T-helper 17 cell (primary cell): ENCODE measurements around the gene KCNJ18. TPM values are rescaled to one million over a fixed set of nuclear protein-coding genes. Genes with fewer than 3 reads are reported as not detected.
"Not testable (repeated sequence)": the region's sequence is repeated elsewhere in the genome, so short reads cannot be mapped to it uniquely, and the experiment has no call there.

Experiments used
- ATAC-seq: fragments of 150-1000 bp; cut with Tn5 transposase; 2 replicates; pipeline ENCODE4 v1.10.0; 2021; ENCODE audit warnings: mild to moderate bottlenecking, moderate library complexity
- DNase-seq, 3 donors: peaks; one replicate each; pipeline versions ENCODE4 v3.0.0 to v3.0.0-alpha.2; 2020 to 2021
- H3K9me3 ChIP-seq: one replicate; pipeline ENCODE4 v1.7.0; 2013; ENCODE audit warnings: low read length, mild to moderate bottlenecking; ENCODE audit not compliant: control insufficient read depth, poor library complexity, severe bottlenecking
- H3K27ac Mint-ChIP-seq: one replicate; pipeline ENCODE4 v1.8.0; 2022; ENCODE audit warnings: mild to moderate bottlenecking, moderate library complexity, mixed read lengths
- H3K27me3 Mint-ChIP-seq: one replicate; pipeline ENCODE4 v1.8.0; 2022; ENCODE audit warnings: mixed read lengths
- H3K36me3 Mint-ChIP-seq: one replicate; pipeline ENCODE4 v1.8.0; 2022; ENCODE audit warnings: low read depth, mixed read lengths
- H3K4me1 Mint-ChIP-seq: one replicate; pipeline ENCODE4 v1.8.0; 2022; ENCODE audit warnings: mild to moderate bottlenecking, mixed read lengths
- H3K4me3 Mint-ChIP-seq: one replicate; pipeline ENCODE4 v1.8.0; 2022; ENCODE audit warnings: mild to moderate bottlenecking, moderate library complexity, mixed read lengths
- total RNA-seq, 4 donors: library from RNA in 2 of 4; stranded (reverse) in 2 of 4; gene quantifications; one replicate each; pipeline ENCODE4 v1.2.3 and lab custom pipeline; 2022 to 2026

KCNJ18 gene
- total RNA-seq, 2 donors from 2014 or later: not detected

GRCh38 chr17:21675739-21676130 is 16.6 kb upstream of the KCNJ18 start:
- H3K27ac Mint-ChIP-seq, H3K4me1 Mint-ChIP-seq, ATAC-seq, H3K36me3 Mint-ChIP-seq, H3K4me3 Mint-ChIP-seq, H3K27me3 Mint-ChIP-seq, H3K9me3 ChIP-seq, DNase-seq: not testable (repeated sequence)

GRCh38 chr17:21676281-21677111 is 15.8 kb upstream of the KCNJ18 start:
- Mint-ChIP-seq H3K27ac (no peak overlapping the region), H3K4me3 (no peak overlapping the region), H3K27me3 (no peaks in the 10 kb centered on the region), H3K4me1 (no peaks in the 10 kb centered on the region), H3K36me3 (no peaks in the 10 kb centered on the region)
- no peaks in the 10 kb centered on the region for H3K9me3 ChIP-seq
- ATAC-seq: no peak
- no peak for DNase-seq

- H3K9me3 ChIP-seq: no peaks in the 10 kb centered on the region
- Mint-ChIP-seq H3K27me3 (no peaks in the 10 kb centered on the region), H3K4me3 (no peak overlapping the region), H3K4me1 (no peaks in the 10 kb centered on the region), H3K27ac (no peak overlapping the region), H3K36me3 (no peaks in the 10 kb centered on the region)
- DNase-seq: no peak
- ATAC-seq: no peak
Observed at GRCh38 chr17:21677126-21677910, 15.0 kb upstream of the KCNJ18 start.

- no peaks in the 10 kb centered on the region for H3K27me3 Mint-ChIP-seq
- H3K27ac Mint-ChIP-seq: no peak overlapping the region
- H3K9me3 ChIP-seq: no peaks in the 10 kb centered on the region
- H3K36me3 Mint-ChIP-seq: no peaks in the 10 kb centered on the region
- no peak for ATAC-seq
- no peaks in the 10 kb centered on the region for H3K4me1 Mint-ChIP-seq
- no peak for DNase-seq
- no peak overlapping the region for H3K4me3 Mint-ChIP-seq
Observed at GRCh38 chr17:21677911-21678310, 14.4 kb upstream of the KCNJ18 start.

GRCh38 chr17:21678393-21679081 is 13.8 kb upstream of the KCNJ18 start:
- Mint-ChIP-seq H3K4me3 (no peak overlapping the region), H3K4me1 (no peaks in the 10 kb centered on the region), H3K27ac (no peak overlapping the region), H3K36me3 (no peaks in the 10 kb centered on the region), H3K27me3 (no peaks in the 10 kb centered on the region)
- no peaks in the 10 kb centered on the region for H3K9me3 ChIP-seq
- ATAC-seq (no peak), DNase-seq (no peak)

GRCh38 chr17:21679256-21680146 is 12.8 kb upstream of the KCNJ18 start:
- H3K9me3 ChIP-seq: no peaks in the 10 kb centered on the region
- Mint-ChIP-seq H3K4me3 (no peak overlapping the region), H3K4me1 (no peaks in the 10 kb centered on the region), H3K36me3 (no peaks in the 10 kb centered on the region), H3K27ac (no peak overlapping the region), H3K27me3 (no peaks in the 10 kb centered on the region)
- no peak for ATAC-seq
- no peak for DNase-seq

GRCh38 chr17:21680366-21680765 is 12.0 kb upstream of the KCNJ18 start:
- H3K4me1 Mint-ChIP-seq: no peaks in the 10 kb centered on the region
- no peak overlapping the region for H3K4me3 Mint-ChIP-seq
- no peaks in the 10 kb centered on the region for H3K36me3 Mint-ChIP-seq
- ATAC-seq: no peak
- H3K9me3 ChIP-seq: no peaks in the 10 kb centered on the region
- DNase-seq: no peak
- H3K27me3 Mint-ChIP-seq: no peaks in the 10 kb centered on the region
- H3K27ac Mint-ChIP-seq: no peak overlapping the region

- H3K4me1 Mint-ChIP-seq, H3K27ac Mint-ChIP-seq, DNase-seq, H3K4me3 Mint-ChIP-seq, H3K27me3 Mint-ChIP-seq, H3K9me3 ChIP-seq, H3K36me3 Mint-ChIP-seq, ATAC-seq: not testable (repeated sequence)
Observed at GRCh38 chr17:21680850-21681351, 11.4 kb upstream of the KCNJ18 start.

- not testable (repeated sequence) for H3K4me1 Mint-ChIP-seq, H3K27me3 Mint-ChIP-seq, H3K27ac Mint-ChIP-seq, H3K36me3 Mint-ChIP-seq, H3K9me3 ChIP-seq, ATAC-seq, H3K4me3 Mint-ChIP-seq, DNase-seq
Observed at GRCh38 chr17:21681576-21681975, 10.7 kb upstream of the KCNJ18 start.

GRCh38 chr17:21682130-21682529 is 10.2 kb upstream of the KCNJ18 start:
- not testable (repeated sequence) for H3K27me3 Mint-ChIP-seq, H3K9me3 ChIP-seq, H3K36me3 Mint-ChIP-seq, DNase-seq, H3K27ac Mint-ChIP-seq, H3K4me3 Mint-ChIP-seq, ATAC-seq, H3K4me1 Mint-ChIP-seq

GRCh38 chr17:21683142-21683712 is 9.1 kb upstream of the KCNJ18 start:
- not testable (repeated sequence) for H3K4me1 Mint-ChIP-seq, H3K27ac Mint-ChIP-seq, H3K9me3 ChIP-seq, H3K4me3 Mint-ChIP-seq, H3K27me3 Mint-ChIP-seq, DNase-seq, H3K36me3 Mint-ChIP-seq, ATAC-seq

GRCh38 chr17:21683897-21684296 is 8.4 kb upstream of the KCNJ18 start:
- H3K36me3 Mint-ChIP-seq, DNase-seq, H3K4me1 Mint-ChIP-seq, ATAC-seq, H3K9me3 ChIP-seq, H3K27me3 Mint-ChIP-seq, H3K4me3 Mint-ChIP-seq, H3K27ac Mint-ChIP-seq: not testable (repeated sequence)
